ENCODE results near the gene MAPK7.

DNA sequence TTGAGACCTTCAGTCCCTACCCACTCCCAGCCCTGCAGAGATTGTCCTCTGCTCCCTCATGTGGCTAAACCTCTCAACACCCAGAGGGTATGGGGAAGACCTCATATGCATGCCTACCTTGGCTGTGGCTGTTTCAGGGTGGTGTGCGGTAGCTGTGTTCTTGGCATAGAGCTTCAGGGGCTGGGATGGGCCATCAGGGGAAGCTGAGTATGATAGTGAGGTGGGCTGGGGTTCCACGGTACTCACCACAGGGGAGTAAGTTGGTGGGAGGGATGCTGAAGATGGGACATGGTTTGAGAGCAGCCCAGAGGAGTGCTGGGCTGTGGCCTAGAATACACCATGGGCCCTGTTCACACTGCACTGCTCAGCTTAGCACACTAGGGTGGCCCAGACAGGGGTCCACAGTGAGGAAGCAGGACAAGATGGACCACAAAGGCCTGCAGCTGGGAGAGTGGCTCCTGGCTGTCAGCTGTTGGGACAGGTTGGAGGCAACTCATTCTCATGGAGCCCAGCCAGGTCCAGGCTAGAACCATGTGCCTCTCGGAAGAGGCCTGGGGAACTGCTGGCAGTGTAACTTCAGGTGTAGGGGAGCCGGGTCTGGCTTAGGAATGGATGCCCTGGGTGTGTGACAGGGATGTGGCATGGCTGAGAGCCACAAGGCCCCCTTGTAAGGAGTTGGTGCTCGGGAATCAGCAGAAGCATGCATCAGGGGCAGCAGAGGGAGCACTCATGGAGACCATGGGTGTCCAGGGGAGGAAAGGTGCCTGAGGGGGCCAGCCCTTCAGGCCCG, 5.6 kb downstream of the MAPK7 start:
- TF ChIP-seq, protein P1, sequence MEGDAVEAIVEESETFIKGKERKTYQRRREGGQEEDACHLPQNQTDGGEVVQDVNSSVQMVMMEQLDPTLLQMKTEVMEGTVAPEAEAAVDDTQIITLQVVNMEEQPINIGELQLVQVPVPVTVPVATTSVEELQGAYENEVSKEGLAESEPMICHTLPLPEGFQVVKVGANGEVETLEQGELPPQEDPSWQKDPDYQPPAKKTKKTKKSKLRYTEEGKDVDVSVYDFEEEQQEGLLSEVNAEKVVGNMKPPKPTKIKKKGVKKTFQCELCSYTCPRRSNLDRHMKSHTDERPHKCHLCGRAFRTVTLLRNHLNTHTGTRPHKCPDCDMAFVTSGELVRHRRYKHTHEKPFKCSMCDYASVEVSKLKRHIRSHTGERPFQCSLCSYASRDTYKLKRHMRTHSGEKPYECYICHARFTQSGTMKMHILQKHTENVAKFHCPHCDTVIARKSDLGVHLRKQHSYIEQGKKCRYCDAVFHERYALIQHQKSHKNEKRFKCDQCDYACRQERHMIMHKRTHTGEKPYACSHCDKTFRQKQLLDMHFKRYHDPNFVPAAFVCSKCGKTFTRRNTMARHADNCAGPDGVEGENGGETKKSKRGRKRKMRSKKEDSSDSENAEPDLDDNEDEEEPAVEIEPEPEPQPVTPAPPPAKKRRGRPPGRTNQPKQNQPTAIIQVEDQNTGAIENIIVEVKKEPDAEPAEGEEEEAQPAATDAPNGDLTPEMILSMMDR (conservative IDR thresholded peaks at IDR 0.05; ENCODE audit: low read depth, low read length): no peak
- TF ChIP-seq EZH2 (IDR thresholded peaks at IDR 0.05; ENCODE audit: borderline replicate concordance, low read depth, low read length, poor library complexity, severe bottlenecking): no peak
